SKM-1 treated with dmso at 0.1 percent for 144 hours (cell line): Measurements from ENCODE around the gene SCGB1C2.
"Not testable (repeated sequence)": the region's sequence is repeated elsewhere in the genome, so short reads cannot be mapped to it uniquely, and the experiment has no call there.

Experiments used
- DNase-seq: peaks from one replicate; lab custom pipeline; 2025; ENCODE audit not compliant: unreplicated experiment; lab: John Stamatoyannopoulos, UW

SCGB1C2 gene

GRCh38 chr17:148757-149156 lies 11.4 kb downstream of the SCGB1C2 start:
- no peak for DNase-seq

- DNase-seq, result no peak
Measured at GRCh38 chr17:149231-149630, 11.9 kb downstream of the SCGB1C2 start.

- DNase-seq, result no peak
Measured at GRCh38 chr17:149897-150584, 12.7 kb downstream of the SCGB1C2 start.

- DNase-seq, result no peak
Measured at GRCh38 chr17:151004-151403, 13.6 kb downstream of the SCGB1C2 start.

- DNase-seq, result no peak
Measured at GRCh38 chr17:151886-152859, 14.8 kb downstream of the SCGB1C2 start.

- no peak for DNase-seq
Measured at GRCh38 chr17:152860-153420, 15.6 kb downstream of the SCGB1C2 start.

- DNase-seq, result no peak
Measured at GRCh38 chr17:153851-154250, 16.5 kb downstream of the SCGB1C2 start.

- DNase-seq, result no peak
Measured at GRCh38 chr17:155576-155975, 18.2 kb downstream of the SCGB1C2 start.

GRCh38 chr17:156094-156621 lies 18.8 kb downstream of the SCGB1C2 start:
- no peak for DNase-seq

- DNase-seq, result no peak
Measured at GRCh38 chr17:156946-157345, 19.6 kb downstream of the SCGB1C2 start.

- no peak for DNase-seq
Measured at GRCh38 chr17:157901-158300, 20.5 kb downstream of the SCGB1C2 start.

- no peak for DNase-seq
Measured at GRCh38 chr17:158379-158778, 21.0 kb downstream of the SCGB1C2 start.

- DNase-seq, result no peak
Measured at GRCh38 chr17:159609-160008, 22.2 kb downstream of the SCGB1C2 start.

GRCh38 chr17:160336-160735 lies 23.0 kb downstream of the SCGB1C2 start:
- no peak for DNase-seq

- no peak for DNase-seq
Measured at GRCh38 chr17:161481-161880, 24.1 kb downstream of the SCGB1C2 start.

GRCh38 chr17:162689-163088 lies 25.3 kb downstream of the SCGB1C2 start:
- no peak for DNase-seq

- no peak for DNase-seq
Measured at GRCh38 chr17:163514-164098, 26.2 kb downstream of the SCGB1C2 start.

- no peak for DNase-seq
Measured at GRCh38 chr17:164303-165235, 27.2 kb downstream of the SCGB1C2 start.

GRCh38 chr17:165939-166338 lies 28.6 kb downstream of the SCGB1C2 start:
- no peak for DNase-seq

GRCh38 chr17:168614-169013 lies 31.2 kb downstream of the SCGB1C2 start:
- not testable (repeated sequence) for DNase-seq
